Nephron progenitor cell (in vitro differentiated cells): ENCODE data around the gene DAGLA.

ENCODE experiments used
- DNase-seq: peaks from one replicate; pipeline ENCODE4 v3.0.0; 2021
- H3K27ac Mint-ChIP-seq: 2 replicates; pipeline ENCODE4 v1.8.0; 2021; ENCODE audit warnings: mild to moderate bottlenecking, moderate library complexity, mixed read lengths
- H3K27me3 Mint-ChIP-seq: 2 replicates; pipeline ENCODE4 v1.8.0; 2021; ENCODE audit warnings: mild to moderate bottlenecking, low read depth, mixed read lengths; ENCODE audit not compliant: poor library complexity
- H3K36me3 Mint-ChIP-seq: 2 replicates; pipeline ENCODE4 v1.8.0; 2021; ENCODE audit warnings: low read depth, mixed read lengths
- H3K4me1 Mint-ChIP-seq: 2 replicates; pipeline ENCODE4 v1.8.0; 2021; ENCODE audit warnings: mixed read lengths
- H3K4me3 Mint-ChIP-seq: 2 replicates; pipeline ENCODE4 v1.8.0; 2021; ENCODE audit warnings: mild to moderate bottlenecking, moderate library complexity, mixed read lengths
- H3K9me3 Mint-ChIP-seq: 2 replicates; pipeline ENCODE4 v1.8.0; 2021; ENCODE audit warnings: mild to moderate bottlenecking, moderate library complexity, mixed read lengths
- TF ChIP-seq, protein P1 (sequence below): fragments of 200-600 bp; sonication (generic); IDR thresholded peaks from 2 replicates; pipeline ENCODE4 v1.5.0; 2021; ENCODE audit warnings: antibody characterized with exemption

Gene DAGLA

DNA sequence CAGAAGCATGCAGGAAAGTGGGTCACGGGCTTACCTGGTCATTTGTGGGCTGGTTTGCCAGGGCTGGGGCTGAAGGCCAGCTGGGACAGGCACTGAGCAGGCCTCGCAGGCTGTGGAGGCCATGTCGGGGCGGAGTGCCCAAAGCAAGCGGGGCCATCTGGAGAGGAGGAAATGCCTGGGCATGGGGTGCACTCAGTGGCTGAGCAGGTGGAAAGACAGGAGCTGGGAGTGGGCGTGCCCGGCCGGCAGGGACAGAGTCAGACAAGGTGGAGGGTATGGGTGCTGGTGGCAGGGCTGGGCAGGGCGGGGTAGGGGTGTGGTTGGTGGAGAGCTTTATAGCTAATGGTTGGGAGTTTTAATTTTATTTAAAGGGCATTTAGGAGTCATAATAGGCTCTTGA is 27.4 kb downstream of the DAGLA start:
- no peak overlapping the region for H3K27ac Mint-ChIP-seq
- no peak overlapping the region for H3K4me3 Mint-ChIP-seq
- peaks cover 8% of the 10 kb centered on the region for H3K27me3 Mint-ChIP-seq
- H3K9me3 Mint-ChIP-seq, result no peaks in the 10 kb centered on the region
- DNase-seq, result no peak
- peaks cover 80% of the 10 kb centered on the region for H3K4me1 Mint-ChIP-seq
- no peaks in the 10 kb centered on the region for H3K36me3 Mint-ChIP-seq
- TF ChIP-seq, protein P1, sequence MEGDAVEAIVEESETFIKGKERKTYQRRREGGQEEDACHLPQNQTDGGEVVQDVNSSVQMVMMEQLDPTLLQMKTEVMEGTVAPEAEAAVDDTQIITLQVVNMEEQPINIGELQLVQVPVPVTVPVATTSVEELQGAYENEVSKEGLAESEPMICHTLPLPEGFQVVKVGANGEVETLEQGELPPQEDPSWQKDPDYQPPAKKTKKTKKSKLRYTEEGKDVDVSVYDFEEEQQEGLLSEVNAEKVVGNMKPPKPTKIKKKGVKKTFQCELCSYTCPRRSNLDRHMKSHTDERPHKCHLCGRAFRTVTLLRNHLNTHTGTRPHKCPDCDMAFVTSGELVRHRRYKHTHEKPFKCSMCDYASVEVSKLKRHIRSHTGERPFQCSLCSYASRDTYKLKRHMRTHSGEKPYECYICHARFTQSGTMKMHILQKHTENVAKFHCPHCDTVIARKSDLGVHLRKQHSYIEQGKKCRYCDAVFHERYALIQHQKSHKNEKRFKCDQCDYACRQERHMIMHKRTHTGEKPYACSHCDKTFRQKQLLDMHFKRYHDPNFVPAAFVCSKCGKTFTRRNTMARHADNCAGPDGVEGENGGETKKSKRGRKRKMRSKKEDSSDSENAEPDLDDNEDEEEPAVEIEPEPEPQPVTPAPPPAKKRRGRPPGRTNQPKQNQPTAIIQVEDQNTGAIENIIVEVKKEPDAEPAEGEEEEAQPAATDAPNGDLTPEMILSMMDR, result no peak

DNA sequence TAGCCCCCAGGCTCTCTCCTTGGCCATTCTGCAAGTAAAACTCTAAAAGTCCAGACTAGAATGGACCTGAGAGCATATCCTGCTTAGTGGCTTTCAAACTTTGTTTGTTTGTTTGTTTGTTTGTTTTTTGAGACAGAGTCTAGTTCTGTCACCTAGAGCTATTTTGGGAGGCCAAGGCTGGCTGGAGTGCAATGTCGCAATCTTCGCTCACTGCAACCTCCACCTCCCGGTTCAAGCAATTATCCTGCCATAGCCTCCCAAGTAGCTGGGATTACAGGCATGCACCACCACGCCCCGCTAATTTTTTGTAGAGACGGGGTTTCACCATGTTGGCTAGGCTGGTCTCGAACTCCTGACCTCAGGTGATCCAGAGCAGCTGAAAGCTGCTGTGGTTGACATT is 28.9 kb downstream of the DAGLA start:
- Mint-ChIP-seq H3K4me3 (no peak overlapping the region), H3K36me3 (no peaks in the 10 kb centered on the region), H3K4me1 (peaks cover 85% of the 10 kb centered on the region), H3K9me3 (no peaks in the 10 kb centered on the region), H3K27ac (no peak overlapping the region), H3K27me3 (peaks cover 18% of the 10 kb centered on the region)
- TF ChIP-seq, protein P1, result no peak
- DNase-seq, result no peak

DNA sequence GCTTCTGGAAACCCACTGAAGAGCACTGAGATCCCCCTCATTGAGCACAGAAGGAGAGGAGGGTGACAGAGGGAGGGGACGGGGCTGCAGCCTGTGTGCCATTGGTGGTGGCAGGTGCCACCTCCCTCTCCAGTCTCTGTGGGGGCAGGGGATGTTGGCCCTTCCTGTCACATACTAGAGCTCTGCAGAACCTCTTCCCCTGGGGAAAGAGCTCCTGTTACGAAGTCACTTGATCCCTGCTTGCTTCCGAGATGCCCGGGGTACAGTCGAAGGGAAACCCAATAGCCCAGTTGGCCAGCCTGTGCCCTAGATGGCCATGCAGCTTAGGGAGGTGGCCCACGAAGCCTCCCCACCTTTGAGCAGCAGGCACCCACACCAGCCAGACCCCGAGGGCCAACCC is 29.4 kb downstream of the DAGLA start:
- Mint-ChIP-seq H3K36me3 (no peaks in the 10 kb centered on the region), H3K27me3 (peaks cover 14% of the 10 kb centered on the region), H3K27ac (no peak overlapping the region), H3K4me3 (no peak overlapping the region), H3K4me1 (peaks cover 86% of the 10 kb centered on the region), H3K9me3 (no peaks in the 10 kb centered on the region)
- TF ChIP-seq, protein P1, result no peak
- DNase-seq, result no peak

DNA sequence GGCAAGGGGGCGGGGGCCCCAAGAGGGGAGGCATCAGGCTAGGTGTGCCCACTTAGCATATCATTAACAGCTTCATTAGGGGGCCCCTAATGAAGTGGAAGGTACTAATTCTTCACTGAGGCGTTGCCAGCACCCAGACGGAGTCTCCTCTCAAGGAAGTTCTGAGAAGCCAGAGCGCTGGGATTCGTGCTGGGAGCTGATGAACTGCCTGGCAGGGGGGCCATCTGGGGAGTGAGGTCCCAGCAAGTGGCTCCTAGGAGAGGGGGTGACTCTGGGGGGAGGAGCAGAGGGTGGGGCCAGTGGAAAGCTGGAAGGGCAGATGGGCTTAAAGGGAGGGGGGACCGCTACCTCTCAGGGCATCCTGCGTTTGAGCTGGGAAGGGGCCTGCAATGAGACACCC is 29.8 kb downstream of the DAGLA start:
- peaks cover 86% of the 10 kb centered on the region for H3K4me1 Mint-ChIP-seq
- no peak for DNase-seq
- H3K4me3 Mint-ChIP-seq, result no peak overlapping the region
- no peaks in the 10 kb centered on the region for H3K36me3 Mint-ChIP-seq
- peaks cover 14% of the 10 kb centered on the region for H3K27me3 Mint-ChIP-seq
- H3K9me3 Mint-ChIP-seq, result no peaks in the 10 kb centered on the region
- TF ChIP-seq, protein P1, result no peak
- H3K27ac Mint-ChIP-seq, result no peak overlapping the region

DNA sequence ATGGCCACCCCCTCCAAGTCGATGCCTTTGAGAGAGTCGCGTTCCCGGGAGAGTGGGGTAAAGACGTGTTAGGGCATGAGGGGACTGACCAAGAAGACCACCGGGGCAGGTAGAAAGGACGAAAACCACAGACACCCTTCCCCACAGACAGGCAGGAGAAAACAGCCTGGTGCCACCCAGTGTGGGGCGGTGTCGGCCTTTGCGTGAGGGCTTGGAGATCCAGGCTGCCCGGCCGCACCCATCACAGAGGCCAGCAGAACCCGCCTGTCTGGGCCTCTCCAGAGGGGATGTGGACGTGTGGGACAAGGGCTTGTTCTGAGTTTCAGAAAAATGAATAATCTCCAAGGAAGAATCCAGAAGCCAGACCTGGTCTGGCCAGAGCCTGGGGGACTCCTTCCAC is 30.8 kb downstream of the DAGLA start:
- TF ChIP-seq, protein P1, result no peak
- peaks cover 82% of the 10 kb centered on the region for H3K4me1 Mint-ChIP-seq
- H3K27ac Mint-ChIP-seq, result no peak overlapping the region
- DNase-seq, result no peak
- peaks cover 14% of the 10 kb centered on the region for H3K27me3 Mint-ChIP-seq
- no peaks in the 10 kb centered on the region for H3K36me3 Mint-ChIP-seq
- H3K4me3 Mint-ChIP-seq, result no peak overlapping the region
- H3K9me3 Mint-ChIP-seq, result no peaks in the 10 kb centered on the region

DNA sequence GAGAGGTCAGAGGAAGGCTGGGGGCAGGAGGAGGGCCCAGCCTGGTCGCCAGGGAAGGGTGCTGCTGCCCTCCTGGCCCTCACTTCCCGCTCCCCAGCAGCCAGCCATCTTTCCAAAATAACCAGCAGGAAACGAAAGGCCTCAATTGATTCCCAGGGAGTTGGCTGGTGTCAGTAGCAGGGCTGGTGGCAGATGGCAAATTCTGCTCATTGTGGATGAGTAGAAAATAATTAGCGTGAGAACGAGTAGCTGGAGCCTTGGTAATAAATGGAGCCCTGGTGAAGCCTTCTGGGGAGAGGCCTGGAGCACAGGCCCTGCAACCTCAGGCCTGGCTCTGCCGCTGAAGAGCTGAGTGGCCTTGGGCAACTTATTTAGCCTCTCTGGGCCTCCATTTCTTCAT is 31.3 kb downstream of the DAGLA start:
- no peak for DNase-seq
- Mint-ChIP-seq H3K27ac (no peak overlapping the region), H3K4me3 (no peak overlapping the region), H3K36me3 (no peaks in the 10 kb centered on the region), H3K9me3 (no peaks in the 10 kb centered on the region), H3K27me3 (peaks cover 16% of the 10 kb centered on the region), H3K4me1 (peaks cover 82% of the 10 kb centered on the region)
- TF ChIP-seq, protein P1, result no peak
